ENCODE data around the gene AKIRIN2. TPM values are rescaled to one million over a fixed set of nuclear protein-coding genes. Genes with fewer than 3 reads are reported as not detected.

AKIRIN2 gene
- polyA plus RNA-seq (2013, experiment 1 of 2), result 92.2 TPM
- 90.4 TPM for polyA plus RNA-seq (2013, experiment 2 of 2)

DNA sequence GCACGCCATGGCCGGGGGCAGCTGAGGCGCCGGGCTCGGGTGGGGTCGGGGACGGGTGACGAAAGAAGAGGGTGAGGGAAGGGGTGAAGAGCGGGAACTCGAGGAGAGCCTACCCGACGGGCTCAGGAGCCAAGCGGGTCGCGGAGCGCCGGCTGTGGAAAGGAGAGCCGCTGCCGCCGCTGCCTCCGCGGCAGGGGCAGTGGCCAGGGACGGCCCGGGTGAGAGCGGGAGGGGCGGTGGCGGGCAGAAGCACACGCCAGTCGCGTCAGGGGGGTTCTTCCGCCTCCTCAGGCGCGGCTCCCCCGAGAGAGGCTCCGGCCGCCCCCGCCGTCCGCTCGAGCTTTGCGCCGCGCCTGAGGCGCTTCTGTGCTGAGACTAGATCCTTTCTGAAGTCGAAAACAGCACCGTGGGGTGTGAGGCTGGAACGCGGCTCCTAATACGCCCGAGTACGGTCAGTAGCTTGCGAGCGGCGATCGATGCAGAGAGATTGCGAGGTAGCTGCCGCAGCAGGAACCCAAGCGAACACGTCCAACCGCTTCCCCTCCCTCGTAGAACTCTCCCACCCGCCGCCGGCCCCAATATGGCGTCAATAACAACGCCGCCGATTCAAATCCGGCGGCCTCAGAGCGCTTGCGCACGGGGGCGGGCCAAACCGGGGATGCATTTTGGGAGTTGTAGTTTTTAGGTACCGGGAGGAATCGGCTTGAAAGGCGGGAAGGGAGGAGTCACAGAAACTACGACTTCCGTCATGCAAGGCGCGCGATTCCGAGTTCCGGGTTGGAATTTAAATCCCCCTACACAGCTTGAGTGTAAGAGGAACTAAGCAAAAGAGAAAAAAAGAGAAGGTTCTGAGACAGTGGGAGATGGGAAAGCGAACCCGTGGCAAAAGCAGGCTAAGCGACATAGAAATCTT, at the start of gene AKIRIN2:
TSS of gene AKIRIN2 (minus strand) at position 558 of the 913 bp plus-strand sequence. CDS start at position 9, 549 bp downstream.
- Histone ChIP-seq H2BK120ac (ENCODE audit: low read depth, low read length) (no peak within 1 kb of the TSS), H3K4me1 (ENCODE audit: control insufficient read depth in 2 of 2, insufficient read depth in 1 of 2, low read depth in 1 of 2, low read length in 2 of 2) (peaks cover 2 to 13% of the 10 kb centered on the region in 2 donors), H3K4me2 (ENCODE audit: insufficient read depth, low read length, poor library complexity, severe bottlenecking) (peak within 1 kb of the TSS; percentile 68), H3K27ac (replicated peaks; ENCODE audit: low read length) (peak within 1 kb of the TSS; percentile 95), H3K79me1 (ENCODE audit: low read depth, low read length) (no peaks in the 10 kb centered on the region), H3K9me3 (replicated peaks in 1 of 2; ENCODE audit: control insufficient read depth in 2 of 2, insufficient read depth in 1 of 2, low read depth in 1 of 2, low read length in 2 of 2) (no peaks in the 10 kb centered on the region), H3K23ac (ENCODE audit: low read depth, low read length, poor library complexity) (peak within 1 kb of the TSS; percentile 96), H2BK12ac (ENCODE audit: low read length) (no peak within 1 kb of the TSS), H3K14ac (ENCODE audit: low read length) (peak within 1 kb of the TSS; percentile 100), H4K8ac (ENCODE audit: low read depth, low read length) (no peak within 1 kb of the TSS), H3K9ac (ENCODE audit: low read depth, low read length, poor library complexity) (peak within 1 kb of the TSS; percentile 98), H2AFZ (ENCODE audit: low read length) (peak within 1 kb of the TSS; percentile 84), H3K36me3 (replicated peaks in 1 of 2; ENCODE audit: control insufficient read depth in 2 of 2, insufficient read depth in 2 of 2, low read length in 2 of 2) (peaks cover 0 to 9% of the 10 kb centered on the region in 2 donors), H2BK5ac (ENCODE audit: low read length) (peak within 1 kb of the TSS; percentile 46), H4K91ac (ENCODE audit: low read depth, low read length, poor library complexity) (peak within 1 kb of the TSS; percentile 85), H3K4ac (ENCODE audit: low read length) (no peak within 1 kb of the TSS), H2AK5ac (ENCODE audit: low read depth, low read length) (peak within 1 kb of the TSS; percentile 31), H3K4me3 (ENCODE audit: low read length in 2 of 2) (peak within 1 kb of the TSS; percentile 82 to 95), H3K18ac (ENCODE audit: low read length) (peak within 1 kb of the TSS; percentile 99), H2BK15ac (ENCODE audit: low read length) (peak within 1 kb of the TSS; percentile 79), H3K27me3 (ENCODE audit: control insufficient read depth in 3 of 3, insufficient read depth in 3 of 3, low read depth in 1 of 3, low read length in 3 of 3) (no peaks in the 10 kb centered on the region)
- peak; percentile 98 for DNase-seq (ENCODE audit: low spot score)
- WGBS, 2 donors (ENCODE audit: extremely low coverage in 2 of 2, insufficient read length in 2 of 2, insufficient replicate concordance in 1 of 2), result no CpG with 5 or more reads among the region's 88 CpGs

DNA sequence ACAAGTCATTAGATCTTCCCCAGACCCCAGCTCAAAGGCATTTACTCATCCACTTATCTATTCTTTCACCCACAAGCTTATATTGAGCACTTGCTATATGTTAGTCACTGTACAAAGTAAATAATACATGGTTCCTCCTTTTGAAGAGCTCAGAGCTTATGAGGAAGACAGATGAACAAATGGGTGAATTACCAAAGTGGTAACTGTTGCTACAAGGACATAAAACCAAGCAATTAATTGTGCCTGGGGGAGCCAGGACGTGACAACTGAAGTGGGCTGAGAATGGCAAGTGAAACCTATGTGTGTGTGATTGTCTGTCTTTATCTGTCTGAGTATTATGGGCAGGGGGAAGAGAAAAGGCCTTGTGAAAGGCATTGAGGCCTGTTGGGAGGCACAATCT, 45.6 kb upstream of the AKIRIN2 start:
- no peak overlapping the region for H2AFZ ChIP-seq (ENCODE audit: low read length)
- H4K8ac ChIP-seq (ENCODE audit: low read depth, low read length), result no peak overlapping the region
- no peak overlapping the region for H4K91ac ChIP-seq (ENCODE audit: low read depth, low read length, poor library complexity)
- no peaks in the 10 kb centered on the region for H3K27me3 ChIP-seq (ENCODE audit: control insufficient read depth in 3 of 3, insufficient read depth in 3 of 3, low read depth in 1 of 3, low read length in 3 of 3)
- no peaks in the 10 kb centered on the region for H3K36me3 ChIP-seq (replicated peaks in 1 of 2; ENCODE audit: control insufficient read depth in 2 of 2, insufficient read depth in 2 of 2, low read length in 2 of 2)
- no peaks in the 10 kb centered on the region for H3K79me1 ChIP-seq (ENCODE audit: low read depth, low read length)
- H3K9ac ChIP-seq (ENCODE audit: low read depth, low read length, poor library complexity), result no peak overlapping the region
- no peak overlapping the region for H3K18ac ChIP-seq (ENCODE audit: low read length)
- DNase-seq (ENCODE audit: low spot score), result no peak
- no peak overlapping the region for H2BK15ac ChIP-seq (ENCODE audit: low read length)
- no peak overlapping the region for H3K4me2 ChIP-seq (ENCODE audit: insufficient read depth, low read length, poor library complexity, severe bottlenecking)
- no peak overlapping the region for H2AK5ac ChIP-seq (ENCODE audit: low read depth, low read length)
- no peak overlapping the region for H3K23ac ChIP-seq (ENCODE audit: low read depth, low read length, poor library complexity)
- H3K4me3 ChIP-seq (ENCODE audit: low read length in 2 of 2), result no peak overlapping the region
- no peak overlapping the region for H3K27ac ChIP-seq (replicated peaks; ENCODE audit: low read length)
- no peaks in the 10 kb centered on the region for H3K9me3 ChIP-seq (replicated peaks in 1 of 2; ENCODE audit: control insufficient read depth in 2 of 2, insufficient read depth in 1 of 2, low read depth in 1 of 2, low read length in 2 of 2)
- H3K4me1 ChIP-seq (ENCODE audit: control insufficient read depth in 2 of 2, insufficient read depth in 1 of 2, low read depth in 1 of 2, low read length in 2 of 2), result no peaks in the 10 kb centered on the region
- H2BK5ac ChIP-seq (ENCODE audit: low read length), result no peak overlapping the region
- no peak overlapping the region for H3K4ac ChIP-seq (ENCODE audit: low read length)
- no peak overlapping the region for H2BK12ac ChIP-seq (ENCODE audit: low read length)
- WGBS, 2 donors (ENCODE audit: extremely low coverage in 2 of 2, insufficient read length in 2 of 2, insufficient replicate concordance in 1 of 2), result no CpG with 5 or more reads among the region's 1 CpG
- no peak overlapping the region for H2BK120ac ChIP-seq (ENCODE audit: low read depth, low read length)
- no peak overlapping the region for H3K14ac ChIP-seq (ENCODE audit: low read length)

DNA sequence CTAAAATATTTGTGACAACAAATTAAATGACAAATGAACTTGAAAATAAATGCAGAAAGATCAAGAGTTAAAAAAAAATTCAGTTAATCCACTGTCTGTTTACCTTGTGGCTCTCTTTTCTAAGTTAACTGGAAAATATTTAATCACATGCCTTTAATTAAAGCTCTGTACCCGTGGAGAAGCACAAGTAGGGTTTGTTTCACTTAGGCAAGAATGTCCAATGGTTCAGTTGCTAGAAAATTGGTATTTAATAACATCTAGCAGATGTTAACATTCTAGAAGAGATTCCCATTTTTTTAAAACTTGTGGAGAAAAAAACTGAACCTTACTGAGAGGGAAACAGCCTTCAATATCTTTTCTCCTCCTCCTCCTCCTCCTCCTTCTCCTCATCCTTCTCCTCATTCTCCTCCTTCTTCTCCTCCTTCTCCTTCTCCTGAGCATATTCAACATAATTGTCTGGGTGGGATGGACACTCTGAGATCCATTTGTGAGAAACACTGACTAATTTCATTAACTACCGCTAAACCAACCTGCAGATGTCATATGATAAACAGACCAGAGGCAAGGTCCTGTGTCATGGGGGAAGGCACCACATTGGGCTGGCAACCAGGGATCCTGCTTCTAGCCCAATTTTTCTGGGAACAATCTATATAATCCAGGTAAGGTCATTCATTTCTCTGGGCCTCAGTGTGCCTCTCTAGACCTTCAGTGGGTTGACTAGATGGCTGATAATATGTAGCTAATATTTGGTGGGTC, 44.1 kb upstream of the AKIRIN2 start:
- H3K79me1 ChIP-seq (ENCODE audit: low read depth, low read length), result no peaks in the 10 kb centered on the region
- H4K8ac ChIP-seq (ENCODE audit: low read depth, low read length), result no peak overlapping the region
- H3K14ac ChIP-seq (ENCODE audit: low read length), result no peak overlapping the region
- no peak overlapping the region for H3K4me2 ChIP-seq (ENCODE audit: insufficient read depth, low read length, poor library complexity, severe bottlenecking)
- H2BK120ac ChIP-seq (ENCODE audit: low read depth, low read length), result no peak overlapping the region
- H2AK5ac ChIP-seq (ENCODE audit: low read depth, low read length), result no peak overlapping the region
- no peak overlapping the region for H3K27ac ChIP-seq (replicated peaks; ENCODE audit: low read length)
- no peak for DNase-seq (ENCODE audit: low spot score)
- H3K4me1 ChIP-seq (ENCODE audit: control insufficient read depth in 2 of 2, insufficient read depth in 1 of 2, low read depth in 1 of 2, low read length in 2 of 2), result no peaks in the 10 kb centered on the region
- H3K27me3 ChIP-seq (ENCODE audit: control insufficient read depth in 3 of 3, insufficient read depth in 3 of 3, low read depth in 1 of 3, low read length in 3 of 3), result no peaks in the 10 kb centered on the region
- no CpG with 5 or more reads among the region's 2 CpGs for WGBS, 2 donors (ENCODE audit: extremely low coverage in 2 of 2, insufficient read length in 2 of 2, insufficient replicate concordance in 1 of 2)
- H3K9ac ChIP-seq (ENCODE audit: low read depth, low read length, poor library complexity), result no peak overlapping the region
- H3K18ac ChIP-seq (ENCODE audit: low read length), result no peak overlapping the region
- no peak overlapping the region for H2BK15ac ChIP-seq (ENCODE audit: low read length)
- H2AFZ ChIP-seq (ENCODE audit: low read length), result no peak overlapping the region
- H3K4me3 ChIP-seq (ENCODE audit: low read length in 2 of 2), result no peak overlapping the region
- H3K23ac ChIP-seq (ENCODE audit: low read depth, low read length, poor library complexity), result no peak overlapping the region
- H3K9me3 ChIP-seq (replicated peaks in 1 of 2; ENCODE audit: control insufficient read depth in 2 of 2, insufficient read depth in 1 of 2, low read depth in 1 of 2, low read length in 2 of 2), result no peaks in the 10 kb centered on the region
- H3K36me3 ChIP-seq (replicated peaks in 1 of 2; ENCODE audit: control insufficient read depth in 2 of 2, insufficient read depth in 2 of 2, low read length in 2 of 2), result no peaks in the 10 kb centered on the region
- no peak overlapping the region for H3K4ac ChIP-seq (ENCODE audit: low read length)
- no peak overlapping the region for H4K91ac ChIP-seq (ENCODE audit: low read depth, low read length, poor library complexity)
- no peak overlapping the region for H2BK5ac ChIP-seq (ENCODE audit: low read length)
- no peak overlapping the region for H2BK12ac ChIP-seq (ENCODE audit: low read length)

- Histone ChIP-seq H4K8ac (ENCODE audit: low read depth, low read length) (no peak overlapping the region), H3K9me3 (replicated peaks in 1 of 2; ENCODE audit: control insufficient read depth in 2 of 2, insufficient read depth in 1 of 2, low read depth in 1 of 2, low read length in 2 of 2) (no peaks in the 10 kb centered on the region), H3K4me2 (ENCODE audit: insufficient read depth, low read length, poor library complexity, severe bottlenecking) (no peak overlapping the region), H4K91ac (ENCODE audit: low read depth, low read length, poor library complexity) (no peak overlapping the region), H2BK12ac (ENCODE audit: low read length) (no peak overlapping the region), H2BK120ac (ENCODE audit: low read depth, low read length) (no peak overlapping the region), H2AK5ac (ENCODE audit: low read depth, low read length) (no peak overlapping the region), H3K4me1 (ENCODE audit: control insufficient read depth in 2 of 2, insufficient read depth in 1 of 2, low read depth in 1 of 2, low read length in 2 of 2) (no peaks in the 10 kb centered on the region), H2AFZ (ENCODE audit: low read length) (no peak overlapping the region), H3K18ac (ENCODE audit: low read length) (no peak overlapping the region), H3K27ac (replicated peaks; ENCODE audit: low read length) (no peak overlapping the region), H3K9ac (ENCODE audit: low read depth, low read length, poor library complexity) (no peak overlapping the region), H3K79me1 (ENCODE audit: low read depth, low read length) (no peaks in the 10 kb centered on the region), H3K14ac (ENCODE audit: low read length) (no peak overlapping the region), H3K36me3 (replicated peaks in 1 of 2; ENCODE audit: control insufficient read depth in 2 of 2, insufficient read depth in 2 of 2, low read length in 2 of 2) (no peaks in the 10 kb centered on the region), H2BK5ac (ENCODE audit: low read length) (no peak overlapping the region), H3K4ac (ENCODE audit: low read length) (no peak overlapping the region), H3K4me3 (ENCODE audit: low read length in 2 of 2) (no peak overlapping the region), H3K27me3 (ENCODE audit: control insufficient read depth in 3 of 3, insufficient read depth in 3 of 3, low read depth in 1 of 3, low read length in 3 of 3) (no peaks in the 10 kb centered on the region), H2BK15ac (ENCODE audit: low read length) (no peak overlapping the region), H3K23ac (ENCODE audit: low read depth, low read length, poor library complexity) (no peak overlapping the region)
- WGBS, 2 donors (ENCODE audit: extremely low coverage in 2 of 2, insufficient read length in 2 of 2, insufficient replicate concordance in 1 of 2), result no CpG with 5 or more reads among the region's 2 CpGs
- no peak for DNase-seq (ENCODE audit: low spot score)
These were observed 41.4 kb upstream of the AKIRIN2 start for GRCh38 chr6:87743454-87743853.
